Uterus (tissue), 2 donors: Measurements from ENCODE around the gene RAB3GAP1.

Experiments
- CTCF ChIP-seq, 4 experiments: fragments of 200-600 bp in 2 of 4; fragments of 450-650 bp in 2 of 4; sonication (generic) in 2 of 4; IDR thresholded peaks; one replicate each; pipeline ENCODE4 v1.5.1; 2016 to 2019; ENCODE audit warnings: antibody characterized with exemption in 4 of 4, mild to moderate bottlenecking in 2 of 4, moderate library complexity in 1 of 4
- POLR2A ChIP-seq, 2 donors: fragments of 450-650 bp; IDR thresholded peaks; one replicate each; pipeline ENCODE4 v1.6.1; 2016; ENCODE audit warnings: antibody characterized with exemption in 2 of 2, mild to moderate bottlenecking in 1 of 2, moderate library complexity in 1 of 2

- TF ChIP-seq CTCF (IDR thresholded peaks at IDR 0.05): no peak
- TF ChIP-seq POLR2A (IDR thresholded peaks at IDR 0.05): no peak
Measured at GRCh38 chr2:135023886-135024485, 28.1 kb upstream of the RAB3GAP1 start.
